ENCODE results near the gene HES7.
"Not testable (repeated sequence)": the region's sequence is repeated elsewhere in the genome, so short reads cannot be mapped to it uniquely, and the experiment has no call there.

HES7 gene

DNA sequence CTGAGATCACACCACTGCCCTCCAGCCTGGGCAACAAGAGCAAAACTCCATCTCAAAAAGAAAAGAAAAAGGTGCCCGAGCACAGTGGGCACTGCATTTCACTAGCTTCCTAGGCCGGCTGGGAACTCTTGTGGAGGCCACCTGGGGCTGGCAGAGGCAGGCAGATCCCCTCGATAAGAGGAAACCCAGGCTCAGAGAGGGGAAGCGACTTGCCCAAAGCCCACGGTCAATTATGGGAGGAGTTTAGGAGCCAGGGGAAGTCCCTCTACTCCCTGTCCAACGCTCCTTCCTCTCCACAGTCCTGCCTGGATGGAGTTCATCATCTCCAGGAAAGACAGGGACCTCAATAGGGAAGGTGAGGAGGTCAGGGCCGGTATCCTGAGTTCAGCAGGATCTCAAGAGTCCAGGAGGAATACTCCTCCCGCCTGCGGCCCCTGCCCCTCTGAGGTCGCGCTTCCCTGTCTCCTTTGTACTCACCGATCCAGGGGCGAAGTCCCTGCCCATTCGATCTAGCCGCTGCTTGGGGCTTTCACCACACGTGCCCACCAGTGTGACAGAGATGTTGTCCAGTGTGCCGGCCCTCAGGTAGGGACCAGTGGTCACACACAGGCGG is 6.4 kb downstream of the HES7 start:
- H3K27ac ChIP-seq: peak overlapping the region in 1 of 2 donors; percentile 82
- TF ChIP-seq, protein P1, sequence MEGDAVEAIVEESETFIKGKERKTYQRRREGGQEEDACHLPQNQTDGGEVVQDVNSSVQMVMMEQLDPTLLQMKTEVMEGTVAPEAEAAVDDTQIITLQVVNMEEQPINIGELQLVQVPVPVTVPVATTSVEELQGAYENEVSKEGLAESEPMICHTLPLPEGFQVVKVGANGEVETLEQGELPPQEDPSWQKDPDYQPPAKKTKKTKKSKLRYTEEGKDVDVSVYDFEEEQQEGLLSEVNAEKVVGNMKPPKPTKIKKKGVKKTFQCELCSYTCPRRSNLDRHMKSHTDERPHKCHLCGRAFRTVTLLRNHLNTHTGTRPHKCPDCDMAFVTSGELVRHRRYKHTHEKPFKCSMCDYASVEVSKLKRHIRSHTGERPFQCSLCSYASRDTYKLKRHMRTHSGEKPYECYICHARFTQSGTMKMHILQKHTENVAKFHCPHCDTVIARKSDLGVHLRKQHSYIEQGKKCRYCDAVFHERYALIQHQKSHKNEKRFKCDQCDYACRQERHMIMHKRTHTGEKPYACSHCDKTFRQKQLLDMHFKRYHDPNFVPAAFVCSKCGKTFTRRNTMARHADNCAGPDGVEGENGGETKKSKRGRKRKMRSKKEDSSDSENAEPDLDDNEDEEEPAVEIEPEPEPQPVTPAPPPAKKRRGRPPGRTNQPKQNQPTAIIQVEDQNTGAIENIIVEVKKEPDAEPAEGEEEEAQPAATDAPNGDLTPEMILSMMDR (IDR thresholded peaks at IDR 0.05): no peak
- peak overlapping the region; percentile 73 for H3K4me3 ChIP-seq
- DNase-seq (ENCODE audit: low spot score): no peak

DNA sequence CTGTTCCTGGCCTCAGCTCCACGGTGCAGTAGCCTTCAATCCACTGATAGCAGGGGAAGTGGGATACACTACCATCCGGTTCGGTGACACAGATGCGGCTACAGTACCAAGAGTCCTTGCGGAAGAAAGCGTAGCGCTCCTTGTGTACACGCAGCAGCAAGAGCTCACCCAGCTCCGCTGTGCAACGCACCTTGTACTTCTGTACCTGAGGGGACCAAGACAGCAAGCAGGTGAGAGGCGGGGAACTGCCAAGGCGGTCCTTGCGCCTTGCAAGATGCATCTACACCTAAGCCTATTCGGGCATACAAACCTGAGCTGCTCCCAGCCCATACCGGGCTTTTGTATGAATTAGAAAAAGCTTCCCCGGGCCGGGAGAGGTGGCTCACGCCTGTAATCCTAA is 7.1 kb downstream of the HES7 start:
- H3K4me3 ChIP-seq: no peak overlapping the region
- TF ChIP-seq, protein P1 (IDR thresholded peaks at IDR 0.05): no peak
- no peak overlapping the region for H3K27ac ChIP-seq
- no peak for DNase-seq (ENCODE audit: low spot score)

DNA sequence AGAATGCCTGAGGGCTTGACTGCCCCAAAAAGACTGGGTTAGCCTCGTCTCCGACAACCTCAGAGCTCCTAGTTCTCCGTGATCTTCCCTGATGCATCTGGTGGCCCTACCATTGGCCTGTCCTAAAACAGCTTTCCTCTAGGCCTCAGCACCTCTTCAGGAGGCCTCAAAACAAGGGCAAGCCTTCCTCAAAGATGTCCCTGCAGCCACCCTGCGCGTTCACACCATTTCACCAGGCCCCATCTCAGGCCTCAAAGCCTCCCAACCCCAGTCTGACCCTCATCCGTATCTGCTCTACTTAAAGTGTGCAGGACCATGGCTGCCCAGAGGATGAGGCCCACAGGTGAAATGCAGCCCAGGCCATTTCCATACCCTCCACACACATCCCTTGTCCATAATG is 13.0 kb downstream of the HES7 start:
- Histone ChIP-seq H3K27ac (no peak overlapping the region), H3K4me3 (no peak overlapping the region)
- TF ChIP-seq, protein P1 (IDR thresholded peaks at IDR 0.05): no peak
- DNase-seq (ENCODE audit: low spot score): no peak

DNA sequence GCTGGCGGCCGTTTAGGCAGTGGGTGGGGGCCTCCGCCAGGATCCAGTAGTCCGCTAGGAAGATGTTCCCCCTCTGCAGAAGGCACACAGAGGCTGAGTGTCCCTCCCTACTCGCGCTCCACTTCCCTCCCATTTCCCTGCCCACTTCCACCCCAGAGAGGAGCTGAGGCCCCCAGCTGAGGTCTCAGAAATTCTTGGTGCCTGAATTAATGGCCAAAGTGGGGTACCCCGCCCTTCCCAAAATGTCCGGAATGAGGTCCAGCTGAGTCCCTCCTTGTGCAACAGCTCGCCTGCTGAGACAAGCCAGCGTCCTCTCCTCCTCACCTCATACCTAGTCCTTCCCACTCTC is 13.5 kb downstream of the HES7 start:
- Histone ChIP-seq H3K27ac (no peak overlapping the region), H3K4me3 (peak overlapping the region; percentile 58)
- TF ChIP-seq, protein P1 (IDR thresholded peaks at IDR 0.05): no peak
- no peak for DNase-seq (ENCODE audit: low spot score)

DNA sequence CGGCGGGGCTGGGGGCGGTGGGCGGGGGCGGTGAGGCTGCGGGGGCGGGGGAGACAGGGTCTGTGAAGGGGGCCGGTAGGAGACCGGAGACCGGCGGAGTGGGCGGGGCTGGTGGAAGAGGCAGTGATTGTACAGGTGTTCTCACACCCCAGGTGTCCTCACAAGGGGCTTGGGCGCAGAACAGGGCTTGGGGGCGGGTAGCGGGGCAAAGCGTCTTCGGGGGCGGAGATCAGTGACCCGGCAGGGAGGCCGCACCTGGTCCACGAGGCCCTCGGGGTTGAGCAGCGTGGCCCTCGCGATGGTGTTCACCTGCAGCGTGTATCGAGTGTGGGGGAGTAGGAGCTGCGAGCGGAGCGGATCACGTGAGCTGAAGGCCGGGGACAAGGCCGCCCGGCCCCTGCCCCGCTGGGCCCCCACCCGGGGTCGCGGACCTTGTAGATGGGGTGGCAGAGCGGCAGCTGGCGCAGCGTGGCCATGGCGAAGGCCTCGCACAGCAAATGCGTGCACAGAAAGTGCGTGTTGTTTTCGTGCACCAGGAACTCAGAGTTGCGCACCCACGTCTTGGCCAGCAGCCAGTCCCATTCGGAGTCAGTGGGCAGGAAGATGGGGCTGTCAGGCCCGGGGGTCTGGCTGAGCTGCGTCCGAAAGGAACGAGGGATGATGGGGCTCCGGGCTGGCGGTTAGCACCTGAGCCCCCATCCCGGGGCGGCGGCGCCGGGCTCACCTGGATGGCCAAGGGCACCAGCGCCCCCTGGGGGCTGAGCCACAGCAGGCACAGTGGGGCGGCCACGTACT is 14.0 kb downstream of the HES7 start:
- DNase-seq (ENCODE audit: low spot score): no peak
- H3K27ac ChIP-seq: no peak overlapping the region
- H3K4me3 ChIP-seq: peak overlapping the region; percentile 58
- TF ChIP-seq, protein P1 (IDR thresholded peaks at IDR 0.05): peak; percentile 41

DNA sequence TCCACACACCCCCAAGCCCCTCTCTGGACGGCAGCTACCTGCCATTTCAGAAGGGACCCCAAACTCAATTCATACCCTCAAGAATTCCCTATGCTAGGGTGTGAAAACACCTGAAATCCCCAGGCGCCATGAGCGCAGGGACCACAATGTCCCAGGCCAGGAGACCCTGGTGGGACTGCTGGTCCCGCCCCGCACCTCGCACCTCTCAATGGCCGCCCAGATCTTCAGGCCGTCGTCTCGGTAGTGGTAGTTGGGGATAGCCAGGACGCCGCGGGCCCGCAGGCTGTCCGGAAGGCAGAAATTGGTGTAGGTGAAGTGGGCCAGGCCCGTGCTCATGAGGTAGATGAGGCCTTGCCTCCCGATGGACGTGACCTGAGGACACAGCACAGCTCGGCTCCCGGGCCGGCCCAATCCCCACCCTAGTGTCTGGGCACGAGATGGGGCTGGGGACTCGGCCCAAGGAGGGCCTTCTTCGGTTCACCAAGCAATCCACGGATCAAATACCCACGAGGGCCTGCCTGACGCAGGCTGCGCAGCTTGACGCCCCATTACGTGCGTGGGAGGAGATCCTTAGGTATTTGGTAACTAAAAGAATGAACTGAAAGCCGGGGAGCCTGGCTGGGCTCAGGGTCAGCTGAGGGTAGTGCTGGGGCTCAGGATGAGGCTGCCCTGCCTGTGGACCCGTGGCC is 14.8 kb downstream of the HES7 start:
- Histone ChIP-seq H3K4me3 (no peak overlapping the region), H3K27ac (no peak overlapping the region)
- DNase-seq (ENCODE audit: low spot score): no peak
- TF ChIP-seq, protein P1 (IDR thresholded peaks at IDR 0.05): no peak

DNA sequence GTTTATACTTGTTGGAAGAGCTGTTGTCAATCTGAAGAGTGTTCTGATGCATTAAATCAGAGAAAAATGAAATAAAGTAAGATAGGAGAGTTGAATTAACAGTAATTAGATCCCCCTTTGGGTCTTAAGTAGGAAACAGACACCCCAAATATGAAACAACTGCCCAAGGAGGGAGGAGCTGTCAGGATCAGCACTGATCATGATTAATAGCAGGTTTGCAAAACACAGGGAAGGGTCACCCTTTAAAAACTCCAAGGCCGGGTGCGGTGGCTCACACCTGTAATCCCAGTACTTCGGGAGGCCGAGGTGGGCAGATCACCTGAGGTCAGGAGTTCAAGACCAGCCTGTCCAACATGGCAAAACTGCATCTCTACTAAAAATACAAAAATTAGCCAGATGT is 16.9 kb downstream of the HES7 start:
- not testable (repeated sequence) for H3K27ac ChIP-seq; DNase-seq (ENCODE audit: low spot score); H3K4me3 ChIP-seq

All from coronary artery (tissue), 2 donors.